HG03103 (cell line): Measurements from ENCODE around the gene RABGEF1.
"Not testable (repeated sequence)": the region's sequence is repeated elsewhere in the genome, so short reads cannot be mapped to it uniquely, and the experiment has no call there.

Source experiments
- ATAC-seq: cut with Tn5 transposase; IDR thresholded peaks from one replicate; pipeline ENCODE4 v1.9.1; 2021; ENCODE audit warnings: low read depth; ENCODE audit not compliant: unreplicated experiment

The RABGEF1 gene

DNA sequence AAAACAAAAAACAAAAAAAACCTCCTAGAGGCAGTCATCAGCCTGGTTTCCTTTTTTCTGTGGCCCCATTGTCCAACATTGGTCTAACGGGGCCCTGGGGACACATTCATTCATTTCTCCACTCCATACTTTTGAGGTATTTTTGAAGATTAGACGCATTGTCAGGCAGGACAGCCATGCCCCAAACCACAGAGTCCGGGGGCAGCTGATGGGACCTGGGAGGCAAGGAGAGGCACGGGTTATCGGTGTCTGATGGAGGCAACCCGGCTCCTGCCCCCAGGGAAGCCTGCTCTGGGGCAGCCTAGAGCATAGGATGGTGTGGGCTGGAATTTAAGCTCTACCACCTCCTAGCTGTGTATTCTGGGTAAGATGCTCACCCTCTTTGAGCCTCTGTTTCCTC is 6.5 kb upstream of the RABGEF1 start:
- no peak for ATAC-seq

DNA sequence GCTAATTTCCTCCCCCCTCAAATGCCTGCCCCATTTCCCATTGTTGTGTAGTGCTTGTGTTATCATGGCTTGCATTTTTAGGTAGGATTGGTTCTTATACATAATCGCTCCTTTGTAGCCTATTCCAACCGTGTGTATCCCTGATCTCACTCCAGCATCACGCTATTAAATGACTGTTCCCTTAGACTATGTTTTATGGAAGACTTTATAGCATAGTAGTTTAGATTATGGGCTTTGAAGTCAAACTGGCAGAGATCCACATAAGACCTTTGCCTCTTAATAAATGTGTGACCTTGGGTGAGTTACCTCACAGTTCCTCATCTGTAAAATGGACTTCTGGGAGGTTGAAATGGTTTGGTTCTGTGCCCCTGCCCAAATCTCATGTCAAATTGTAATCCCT is 5.4 kb upstream of the RABGEF1 start:
- ATAC-seq, result no peak

DNA sequence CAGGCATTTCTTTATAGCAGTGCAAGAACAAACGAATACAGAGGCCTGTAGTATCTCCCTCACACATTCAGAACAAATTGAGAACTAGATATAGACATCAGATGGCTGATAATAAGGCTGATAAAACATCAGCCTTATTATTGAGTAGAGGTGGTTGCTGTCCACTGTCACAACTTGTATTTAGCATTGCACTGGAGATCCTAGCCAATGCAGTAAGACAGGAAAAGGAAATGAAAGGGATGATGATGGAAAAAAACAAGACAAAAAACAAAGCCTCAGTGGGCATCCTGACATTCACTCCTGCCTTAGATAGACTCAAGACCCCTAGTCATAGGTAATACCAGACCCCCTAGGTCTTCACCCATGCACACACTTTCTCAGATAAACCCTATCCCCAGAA is 4.7 kb upstream of the RABGEF1 start:
- no peak for ATAC-seq

DNA sequence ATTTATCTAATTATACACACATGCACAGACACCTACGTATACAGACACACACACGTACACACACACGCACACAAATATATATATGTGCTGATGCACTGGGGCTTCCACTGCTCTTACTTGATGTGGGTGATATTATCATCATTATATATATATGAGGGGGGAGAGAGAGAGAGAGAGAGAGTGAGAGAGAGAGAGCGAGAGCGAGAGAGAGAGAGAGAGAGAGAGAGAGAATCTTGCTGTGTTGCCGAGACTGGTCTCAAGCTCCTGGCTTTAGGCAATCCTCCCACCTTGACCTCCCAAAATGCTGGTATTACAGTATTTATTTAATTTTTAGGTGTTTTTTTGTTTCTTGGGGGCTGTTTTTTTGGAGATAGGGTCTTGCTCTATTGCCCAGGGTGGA is 3.6 kb upstream of the RABGEF1 start:
- no peak for ATAC-seq

DNA sequence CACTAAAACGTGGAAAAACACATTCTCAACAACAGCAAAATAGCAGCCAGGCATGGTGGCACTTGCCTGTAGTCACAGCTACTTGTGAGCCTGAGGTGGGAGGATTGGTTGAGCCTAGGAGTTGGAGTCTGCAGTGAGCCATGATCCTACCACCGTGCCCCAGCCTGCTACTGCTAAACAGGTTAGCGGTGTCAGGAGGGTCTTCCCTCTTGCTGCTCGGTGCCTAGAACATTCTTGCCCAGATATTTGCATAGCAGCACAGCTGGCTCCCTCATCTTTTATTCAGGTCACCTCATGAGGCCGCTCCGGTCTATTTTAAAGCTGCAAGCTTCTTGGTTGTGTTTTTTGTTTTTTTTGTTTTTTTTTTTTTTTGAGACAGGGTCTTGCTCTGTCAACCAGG is 2.9 kb upstream of the RABGEF1 start:
- no peak for ATAC-seq

DNA sequence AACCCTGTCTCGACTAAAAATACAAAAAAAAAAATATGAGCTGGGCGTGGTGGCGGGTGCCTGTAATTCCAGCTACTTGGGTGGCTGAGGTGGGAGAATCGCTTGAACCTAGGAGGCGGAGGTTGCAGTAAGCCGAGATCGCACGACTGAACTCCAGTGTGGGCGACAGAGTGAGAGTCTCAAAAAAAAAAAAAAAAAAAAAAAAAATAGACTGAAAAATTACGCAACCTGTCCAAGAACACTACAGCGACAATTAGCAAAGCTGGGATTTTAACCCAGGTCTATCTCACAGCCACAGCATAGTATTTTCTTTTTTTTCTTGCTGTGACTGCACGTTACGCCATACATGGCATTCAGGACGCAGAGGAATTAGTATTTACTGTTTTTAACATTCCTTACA is 1.1 kb upstream of the RABGEF1 start:
- no peak for ATAC-seq

DNA sequence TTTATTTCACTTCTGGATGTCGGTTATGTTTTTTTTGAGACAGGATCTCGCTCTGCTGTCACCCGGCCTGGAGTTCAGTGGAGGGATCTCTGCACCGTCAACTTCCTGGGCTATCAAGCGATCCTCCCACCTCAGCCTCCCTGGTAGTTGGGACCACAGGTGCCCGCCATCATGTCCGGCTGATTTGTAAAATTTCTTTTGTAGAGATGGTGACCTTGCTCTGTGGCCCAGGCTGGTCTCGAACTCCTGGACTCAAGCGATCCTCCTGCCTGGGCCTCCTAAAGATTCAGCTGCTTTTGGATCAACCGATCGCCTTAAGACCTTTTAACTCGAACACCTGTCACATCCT is 606 bp upstream of the RABGEF1 start:
- no peak for ATAC-seq

DNA sequence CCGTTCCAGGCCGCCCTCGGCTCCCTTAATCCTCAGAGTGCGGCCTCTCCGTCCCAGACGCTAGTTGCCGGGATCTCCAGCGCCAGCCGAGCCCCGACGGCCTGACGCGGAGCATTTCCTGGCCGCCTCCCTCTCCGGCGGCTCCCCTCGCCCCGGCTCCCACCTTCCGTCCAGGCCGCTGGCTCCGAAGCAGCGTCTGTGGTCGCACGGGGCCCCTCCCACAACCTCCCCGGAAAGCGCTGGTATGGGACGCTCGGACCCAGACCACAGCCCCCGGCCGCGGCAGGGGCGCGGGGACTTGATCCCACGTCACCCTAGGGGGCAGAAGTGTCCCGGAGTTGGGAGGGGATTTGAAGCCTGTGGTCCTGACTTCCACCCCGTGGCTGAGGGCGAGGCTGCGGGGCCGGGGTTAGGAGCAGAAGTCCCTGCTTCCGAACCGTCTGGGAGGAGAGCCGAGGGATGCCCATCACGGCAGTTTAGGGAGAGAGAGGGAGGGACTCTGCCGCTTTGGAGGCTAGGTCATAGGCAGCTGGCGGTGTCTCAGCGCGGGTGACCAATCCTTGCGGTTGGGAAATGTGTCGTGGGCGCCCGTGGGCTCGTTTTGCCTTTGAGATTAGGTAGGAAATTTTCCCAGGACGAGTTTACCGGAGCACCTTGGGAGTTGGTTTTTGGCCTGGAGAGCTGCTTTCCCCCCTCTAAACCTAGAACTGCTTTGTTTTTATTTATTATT is 612 bp downstream of the RABGEF1 start:
- peak; percentile 31 for ATAC-seq

DNA sequence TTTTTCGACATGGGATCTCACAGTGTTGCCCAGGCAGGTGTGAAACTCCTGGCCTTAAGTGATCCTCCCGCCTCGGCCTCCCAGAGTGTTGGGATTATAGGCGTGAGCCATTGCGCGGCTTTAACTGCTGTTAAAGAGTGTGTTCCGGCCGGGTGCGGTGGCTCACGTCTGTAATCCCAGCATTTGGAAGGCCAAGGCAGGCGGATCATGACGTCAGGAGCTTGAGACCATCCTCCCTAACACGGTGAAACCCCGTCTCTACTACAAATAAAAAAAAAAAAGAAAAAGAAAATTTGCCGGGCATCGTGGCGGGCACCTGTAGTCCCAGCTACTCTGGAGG is 1.1 kb downstream of the RABGEF1 start:
- ATAC-seq, result no peak

DNA sequence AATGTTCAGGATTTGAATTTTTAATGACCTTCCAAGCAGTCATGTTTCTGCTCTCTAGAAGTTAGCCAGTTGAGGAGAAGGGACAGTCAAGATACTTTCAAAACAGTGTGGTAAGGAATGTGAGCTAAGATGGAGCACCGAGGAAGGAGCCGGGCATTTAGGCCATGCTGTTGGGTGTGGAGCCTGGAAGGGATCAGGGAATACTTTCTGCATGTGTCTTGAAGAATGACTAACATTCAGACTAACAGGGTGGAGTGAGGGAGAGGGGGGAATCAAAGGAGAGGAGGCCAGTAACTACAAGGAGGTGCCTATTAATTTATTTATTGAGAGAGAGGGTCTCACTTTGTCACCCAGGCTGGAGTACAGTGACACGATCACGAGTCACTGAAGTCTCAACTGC is 1.8 kb downstream of the RABGEF1 start:
- not testable (repeated sequence) for ATAC-seq

DNA sequence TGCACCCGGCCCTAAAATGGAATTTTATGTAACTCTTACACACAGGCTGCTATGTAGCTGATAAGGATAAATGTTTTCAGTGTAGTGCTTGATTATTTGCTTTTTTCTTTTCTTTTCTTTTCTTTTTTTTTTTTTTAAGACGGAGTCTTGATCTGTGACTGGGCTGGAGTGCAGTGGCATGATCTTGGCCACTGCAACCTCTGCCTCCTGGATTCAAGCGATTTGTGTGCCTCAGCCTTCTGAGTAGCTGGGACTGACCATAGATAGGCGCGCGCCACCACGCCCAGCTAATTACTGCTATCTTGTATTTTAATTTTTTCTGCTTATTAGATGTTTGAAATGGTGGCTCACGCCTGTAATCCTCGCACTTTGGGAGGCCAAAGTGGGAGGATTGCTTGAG is 3.4 kb downstream of the RABGEF1 start:
- ATAC-seq, result no peak

DNA sequence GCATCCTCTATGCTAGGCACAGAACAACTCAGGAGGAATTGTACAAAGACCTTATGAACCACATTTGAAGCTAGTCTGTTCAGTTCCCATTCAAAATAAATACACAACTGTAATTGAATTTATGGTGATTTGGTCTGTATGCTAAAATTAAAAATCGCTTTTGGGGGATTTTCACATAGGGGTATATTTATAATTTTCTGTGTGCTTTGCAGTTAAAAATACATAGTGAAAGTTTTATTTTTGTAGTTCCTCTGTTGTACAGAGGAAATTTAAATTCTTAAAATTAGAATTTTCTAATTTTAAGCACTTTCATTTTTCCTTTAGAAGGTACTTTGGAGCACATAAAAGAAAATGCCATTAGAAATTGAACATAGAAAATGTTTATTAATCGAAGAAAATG is 6.9 kb downstream of the RABGEF1 start:
- no peak for ATAC-seq

DNA sequence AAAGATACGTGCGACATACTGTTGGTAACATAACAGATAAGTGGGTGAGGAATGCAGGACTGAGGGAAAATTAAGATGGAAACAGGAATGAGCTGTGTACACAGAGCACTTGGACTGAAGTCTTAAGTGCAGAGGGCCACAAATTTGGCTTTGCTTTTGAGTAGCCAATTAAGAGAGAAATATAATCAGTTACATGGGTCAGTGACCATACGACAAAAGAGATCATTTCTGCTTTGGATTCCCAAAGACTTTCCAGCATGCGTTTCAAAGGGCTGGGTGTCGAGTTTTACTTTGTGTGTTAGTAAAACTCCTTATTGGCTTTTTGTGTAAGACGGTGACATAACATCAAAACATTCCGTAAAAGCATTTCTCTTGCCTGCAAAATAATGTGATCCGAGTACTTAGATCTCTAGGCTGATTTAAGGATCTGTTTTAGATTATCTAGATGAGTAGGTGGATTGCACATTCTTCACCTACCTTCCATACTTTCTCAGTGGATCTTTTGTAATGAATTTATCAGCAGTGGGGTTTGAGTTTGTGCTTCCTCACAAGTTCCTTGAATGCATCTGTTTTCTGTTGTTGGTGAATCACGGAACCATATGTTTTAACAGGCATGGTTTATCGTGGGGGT is 7.5 kb downstream of the RABGEF1 start:
- no peak for ATAC-seq

DNA sequence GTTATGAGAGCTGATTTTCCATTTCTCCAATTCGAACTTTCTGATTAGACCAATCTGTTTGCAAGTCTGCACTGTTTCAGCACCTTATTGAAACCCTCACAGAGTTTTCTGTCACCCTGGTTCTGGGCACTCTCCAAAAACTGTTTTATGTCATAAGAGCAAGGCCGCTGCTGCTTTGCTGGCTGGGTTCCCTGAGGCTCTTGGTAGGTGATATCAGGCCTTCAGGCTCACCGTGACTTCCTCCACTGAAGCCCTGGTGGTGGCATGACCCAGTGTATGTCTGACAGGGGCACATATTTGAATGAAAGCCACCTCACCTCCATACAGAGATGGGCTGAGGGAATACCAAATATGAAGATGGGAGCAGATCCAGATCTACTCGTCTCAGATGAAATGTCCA is 8.3 kb downstream of the RABGEF1 start:
- ATAC-seq, result no peak

DNA sequence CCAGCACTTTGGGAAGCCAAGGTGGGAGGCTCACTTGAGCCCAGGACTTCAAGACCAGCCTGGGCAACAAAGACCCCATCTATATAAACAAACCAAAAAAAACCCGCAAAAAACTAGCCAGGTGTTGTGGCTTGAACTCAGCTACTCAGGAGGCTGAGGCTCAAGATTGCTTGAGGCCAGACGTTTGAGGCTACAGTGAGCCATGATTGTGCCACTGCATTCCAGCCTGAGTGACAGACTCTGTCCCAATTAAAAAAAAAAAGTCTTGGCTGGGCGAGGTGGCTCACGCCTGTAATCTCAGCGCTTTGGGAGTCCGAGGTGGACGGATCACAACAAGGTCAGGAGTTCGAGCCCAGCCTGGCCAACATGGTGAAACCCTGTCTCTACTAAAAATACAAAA is 11.4 kb downstream of the RABGEF1 start:
- ATAC-seq, result no peak

DNA sequence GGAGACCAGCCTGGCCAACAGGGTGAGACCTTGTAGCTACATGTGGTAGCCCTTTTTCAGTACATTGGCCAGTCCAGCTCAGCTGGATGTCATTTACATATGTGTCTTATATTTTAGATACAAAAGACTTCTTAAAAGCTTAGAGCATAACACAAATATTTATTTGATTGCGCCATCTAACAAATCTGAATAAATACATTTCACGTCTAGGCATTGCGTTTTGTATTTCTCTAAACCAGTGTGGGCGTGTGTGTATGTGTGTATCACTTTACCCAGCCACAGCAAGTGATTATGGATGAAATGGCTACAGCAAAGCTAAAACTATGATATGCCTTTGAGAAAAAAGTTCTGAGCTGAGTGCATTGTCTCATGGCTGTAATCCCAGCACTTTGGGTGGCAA is 14.0 kb downstream of the RABGEF1 start:
- ATAC-seq, result no peak

DNA sequence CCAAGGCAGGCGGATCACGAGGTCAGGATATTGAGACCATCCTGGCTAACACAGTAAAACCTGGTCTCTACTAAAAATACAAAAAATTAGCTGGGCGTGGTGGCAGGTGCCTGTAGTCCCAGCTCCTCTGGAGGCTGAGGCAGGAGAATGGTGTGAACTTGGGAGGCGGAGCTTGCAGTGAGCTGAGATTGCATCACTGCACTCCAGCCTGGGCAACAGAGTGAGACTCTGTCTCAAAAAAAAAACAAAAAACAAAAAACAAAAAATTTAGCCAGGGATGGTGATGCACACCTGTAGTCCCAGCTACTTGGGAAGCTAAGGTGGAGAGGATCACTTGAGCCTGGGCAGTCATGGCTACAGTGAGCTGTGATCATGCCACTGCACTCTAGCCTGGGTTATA is 14.5 kb downstream of the RABGEF1 start:
- ATAC-seq, result not testable (repeated sequence)

DNA sequence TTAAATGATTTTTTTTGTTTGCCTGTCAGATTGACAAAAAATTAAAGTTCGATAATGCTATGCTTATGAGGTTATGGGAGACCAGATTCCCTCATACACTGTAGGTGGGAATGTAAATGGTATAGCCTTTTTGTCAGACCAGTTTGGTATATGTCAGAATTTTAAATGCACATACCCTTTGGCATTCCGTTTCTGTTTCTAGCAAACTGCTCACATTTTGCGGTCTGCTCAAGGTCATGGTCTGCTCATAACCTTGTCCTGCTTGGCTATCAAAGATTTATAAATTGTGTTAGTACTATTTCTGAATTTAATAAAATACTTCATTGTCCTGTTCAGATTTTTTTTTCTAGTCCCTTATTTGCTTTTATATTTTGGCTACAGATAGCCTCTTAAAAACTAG is 15.7 kb downstream of the RABGEF1 start:
- ATAC-seq, result not testable (repeated sequence)

DNA sequence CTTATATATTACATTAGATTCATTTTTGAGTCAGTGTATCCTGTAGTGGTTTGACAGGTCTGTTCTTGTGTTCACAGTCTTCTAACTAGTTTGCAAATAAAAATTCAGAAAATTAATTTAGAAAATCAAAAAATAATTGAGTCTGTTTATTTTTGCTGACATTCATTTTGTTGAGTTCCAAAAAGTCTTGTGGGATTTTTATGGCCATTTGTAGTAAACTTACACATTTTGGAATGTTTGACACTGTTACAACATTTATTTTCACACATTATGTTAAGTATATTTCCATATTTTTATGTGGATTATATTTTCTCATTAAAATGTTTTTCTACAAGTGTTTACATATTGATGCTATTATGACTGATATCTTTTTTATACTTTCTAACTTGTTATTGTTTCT is 16.4 kb downstream of the RABGEF1 start:
- no peak for ATAC-seq

DNA sequence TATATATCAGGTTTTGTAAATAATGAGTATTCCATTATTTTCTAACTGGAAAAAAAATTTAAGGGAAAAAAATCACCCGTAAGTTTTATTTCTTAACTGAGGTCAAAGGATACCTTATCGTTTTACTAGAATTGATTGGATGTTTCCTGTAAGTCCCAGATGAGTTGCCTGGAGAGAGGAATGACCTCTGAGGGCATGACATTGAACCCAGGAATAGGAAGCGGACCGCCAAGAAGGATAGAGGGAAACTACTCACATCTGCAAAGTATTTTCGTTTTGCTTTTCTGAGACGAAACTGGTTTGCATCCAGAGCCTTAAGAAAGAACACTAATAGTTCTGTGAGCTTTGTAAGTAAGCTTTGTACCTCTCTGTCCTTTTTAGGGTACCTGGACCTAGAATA is 17.4 kb downstream of the RABGEF1 start:
- no peak for ATAC-seq

DNA sequence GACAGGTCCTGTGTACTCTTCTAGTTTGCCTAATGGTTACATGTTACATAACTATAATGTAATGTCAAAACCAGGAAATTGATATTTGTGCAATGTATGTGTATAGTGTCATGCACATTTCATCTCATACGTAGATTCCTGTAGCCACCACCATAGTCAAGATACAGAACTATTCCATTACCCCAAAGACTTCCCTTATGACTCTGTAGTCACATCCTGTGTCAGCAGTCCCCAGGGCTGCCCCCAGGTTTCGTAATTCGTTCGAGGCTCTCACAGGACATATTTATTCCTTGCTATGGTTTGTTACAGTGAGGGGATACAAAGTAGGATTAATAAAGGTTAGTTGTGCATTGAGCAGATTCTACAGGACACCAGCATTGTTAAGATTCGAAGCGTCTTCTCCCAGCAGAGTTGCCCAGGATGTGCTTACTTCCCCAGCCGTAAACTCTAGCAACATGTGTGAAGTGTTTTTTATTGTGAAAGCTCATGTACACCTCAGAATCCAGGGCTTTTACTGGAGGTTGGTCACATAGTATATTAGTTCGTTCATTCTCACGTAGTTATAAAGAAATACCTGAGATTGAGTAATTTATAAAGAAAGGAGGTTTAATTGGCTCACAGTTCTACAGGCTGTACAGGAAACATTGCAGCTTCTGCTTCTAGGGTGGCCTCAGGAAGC is 18.6 kb downstream of the RABGEF1 start:
- peak; percentile 91 for ATAC-seq

DNA sequence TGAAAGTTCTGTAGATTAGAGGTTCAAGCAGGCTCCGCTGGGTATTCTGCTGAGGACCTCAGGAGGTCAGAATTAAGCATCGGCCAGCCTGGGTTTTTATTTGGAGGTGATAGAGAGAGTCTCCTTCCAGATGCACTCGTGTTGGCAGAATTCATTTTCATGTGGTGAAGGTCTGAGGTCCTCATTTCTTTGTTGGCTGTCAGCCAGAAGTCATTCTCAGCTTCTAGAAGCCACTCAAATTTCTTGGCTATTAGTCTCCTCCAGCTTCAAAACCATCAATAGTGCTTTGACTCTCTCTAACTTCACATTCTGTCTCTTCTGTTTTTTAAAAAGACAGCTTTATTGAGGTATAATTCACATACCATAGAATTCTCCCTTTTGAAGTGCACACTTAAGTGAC is 22.6 kb downstream of the RABGEF1 start:
- not testable (repeated sequence) for ATAC-seq
